Inflammatory macrophage treated with lipopolysaccharide for 1 hour (primary cell): Measurements from ENCODE around the gene HAUS7.
A peak's percentile ranks its signal among the peaks of the same experiment; 100 is the strongest.

ENCODE experiments used
- DNase-seq, 2 donors: peaks; one replicate each; pipeline ENCODE4 v3.0.0-alpha.2; 2020 to 2022

HAUS7 gene

GRCh38 chrX:153498453-153498852 is 28.1 kb upstream of the HAUS7 start:
- no peak for DNase-seq

- no peak for DNase-seq
Measured at GRCh38 chrX:153496590-153496959, 26.2 kb upstream of the HAUS7 start.

GRCh38 chrX:153495903-153496589 is 25.7 kb upstream of the HAUS7 start:
- DNase-seq, result no peak

GRCh38 chrX:153495362-153495751 is 25.0 kb upstream of the HAUS7 start:
- no peak for DNase-seq

- no peak for DNase-seq
Measured at GRCh38 chrX:153494541-153495361, 24.4 kb upstream of the HAUS7 start, which contains the start of gene BGN. BGN (plus strand) TSS chrX:153494980; CDS start chrX:153504632, 9,652 bp downstream.

GRCh38 chrX:153494061-153494460 is 23.7 kb upstream of the HAUS7 start:
- DNase-seq, result peak; percentile 2 to 33

GRCh38 chrX:153493085-153493484 is 22.7 kb upstream of the HAUS7 start:
- DNase-seq, result no peak

- no peak for DNase-seq
Measured at GRCh38 chrX:153492543-153492942, 22.2 kb upstream of the HAUS7 start.

GRCh38 chrX:153491918-153492317 is 21.5 kb upstream of the HAUS7 start:
- DNase-seq, result no peak

GRCh38 chrX:153491351-153491914 is 21.1 kb upstream of the HAUS7 start:
- no peak for DNase-seq

- no peak for DNase-seq
Measured at GRCh38 chrX:153490217-153490930, 20.0 kb upstream of the HAUS7 start.

- no peak for DNase-seq
Measured at GRCh38 chrX:153488231-153488914, 18.0 kb upstream of the HAUS7 start.

GRCh38 chrX:153487590-153488071 is 17.3 kb upstream of the HAUS7 start:
- no peak for DNase-seq

- no peak for DNase-seq
Measured at GRCh38 chrX:153486171-153486570, 15.8 kb upstream of the HAUS7 start.

- no peak for DNase-seq
Measured at GRCh38 chrX:153485396-153486080, 15.2 kb upstream of the HAUS7 start.

- DNase-seq, result no peak
Measured at GRCh38 chrX:153482376-153483015, 12.1 kb upstream of the HAUS7 start.

GRCh38 chrX:153481043-153481442 is 10.7 kb upstream of the HAUS7 start:
- DNase-seq, result no peak

GRCh38 chrX:153478746-153479145 is 8.4 kb upstream of the HAUS7 start:
- DNase-seq, result no peak

- no peak for DNase-seq
Measured at GRCh38 chrX:153477901-153478300, 7.5 kb upstream of the HAUS7 start.

GRCh38 chrX:153477364-153477857 is 7.0 kb upstream of the HAUS7 start:
- DNase-seq, result no peak
